Measurements from ENCODE around the gene SH3RF3. TPM values are rescaled to one million over a fixed set of nuclear protein-coding genes. Genes with fewer than 3 reads are reported as not detected.

The SH3RF3 gene
- polyA plus RNA-seq, 1 donor (not counting 4 experiments of a cell fraction or from before 2014, with no cell fraction given) = 0.08 TPM

- no peaks in the 10 kb centered on the region for H3K79me2 ChIP-seq (ENCODE audit: control insufficient read depth, insufficient read depth, low read length)
- no peak for FAIRE-seq
- no peaks in the 10 kb centered on the region for H3K9me1 ChIP-seq (ENCODE audit: control insufficient read depth, extremely low read depth, insufficient read depth, low read length)
- H2AFZ ChIP-seq (ENCODE audit: control insufficient read depth, low read length) = no peak overlapping the region
- TF ChIP-seq CTCF (optimal IDR thresholded peaks at IDR 0.05 in 1 of 3, IDR thresholded peaks at IDR 0.05 in 1 of 3, conservative IDR thresholded peaks at IDR 0.05 in 1 of 3; ENCODE audit: extremely low read depth in 1 of 3, insufficient read depth in 2 of 3, low read length in 3 of 3) (no peak), EZH2 (IDR thresholded peaks at IDR 0.05; ENCODE audit: low read length) (no peak)
- no peak overlapping the region for H3K27ac ChIP-seq (ENCODE audit: control insufficient read depth, insufficient read depth, low read length)
- no peaks in the 10 kb centered on the region for H4K20me1 ChIP-seq (ENCODE audit: control insufficient read depth, extremely low read depth, insufficient read depth, low read length)
- no peak overlapping the region for H3K9ac ChIP-seq (ENCODE audit: control insufficient read depth, extremely low read depth, insufficient read depth, low read length)
- H3K4me3 ChIP-seq (ENCODE audit: control insufficient read depth in 2 of 3, extremely low read depth in 1 of 3, insufficient read depth in 2 of 3, low read depth in 1 of 3, low read length in 3 of 3) = no peak overlapping the region
- no peak for DNase-seq (ENCODE audit: low read depth, low spot score)
- H3K9me3 ChIP-seq (ENCODE audit: control insufficient read depth, low read depth, low read length) = no peaks in the 10 kb centered on the region
- H3K36me3 ChIP-seq (ENCODE audit: control insufficient read depth in 2 of 2, extremely low read depth in 1 of 2, insufficient read depth in 2 of 2, low read length in 2 of 2) = no peaks in the 10 kb centered on the region
- H3K4me1 ChIP-seq (ENCODE audit: control insufficient read depth, extremely low read depth, insufficient read depth, low read length) = no peaks in the 10 kb centered on the region
- peaks cover 13% of the 10 kb centered on the region for H3K27me3 ChIP-seq (ENCODE audit: control insufficient read depth, extremely low read depth, insufficient read depth, low read length)
- no peak overlapping the region for H3K4me2 ChIP-seq (ENCODE audit: control insufficient read depth, extremely low read depth, insufficient read depth, low read depth, low read length)
- dilution Hi-C loops (cut with MboI; ENCODE audit: extremely low pct_ligation_motif_present, low sequenced_read_pairs) = no loop called here
Observed at GRCh38 chr2:109117780-109118179, 11.2 kb upstream of the SH3RF3 start.

- Histone ChIP-seq H3K4me3 (ENCODE audit: control insufficient read depth in 2 of 3, extremely low read depth in 1 of 3, insufficient read depth in 2 of 3, low read depth in 1 of 3, low read length in 3 of 3) (no peak overlapping the region), H3K4me1 (ENCODE audit: control insufficient read depth, extremely low read depth, insufficient read depth, low read length) (no peaks in the 10 kb centered on the region), H2AFZ (ENCODE audit: control insufficient read depth, low read length) (no peak overlapping the region), H3K9me3 (ENCODE audit: control insufficient read depth, low read depth, low read length) (no peaks in the 10 kb centered on the region), H3K27ac (ENCODE audit: control insufficient read depth, insufficient read depth, low read length) (no peak overlapping the region), H4K20me1 (ENCODE audit: control insufficient read depth, extremely low read depth, insufficient read depth, low read length) (no peaks in the 10 kb centered on the region), H3K27me3 (ENCODE audit: control insufficient read depth, extremely low read depth, insufficient read depth, low read length) (peaks cover 17% of the 10 kb centered on the region), H3K36me3 (ENCODE audit: control insufficient read depth in 2 of 2, extremely low read depth in 1 of 2, insufficient read depth in 2 of 2, low read length in 2 of 2) (no peaks in the 10 kb centered on the region), H3K9me1 (ENCODE audit: control insufficient read depth, extremely low read depth, insufficient read depth, low read length) (no peaks in the 10 kb centered on the region), H3K4me2 (ENCODE audit: control insufficient read depth, extremely low read depth, insufficient read depth, low read depth, low read length) (no peak overlapping the region), H3K79me2 (ENCODE audit: control insufficient read depth, insufficient read depth, low read length) (no peaks in the 10 kb centered on the region), H3K9ac (ENCODE audit: control insufficient read depth, extremely low read depth, insufficient read depth, low read length) (no peak overlapping the region)
- TF ChIP-seq CTCF (optimal IDR thresholded peaks at IDR 0.05 in 1 of 3, IDR thresholded peaks at IDR 0.05 in 1 of 3, conservative IDR thresholded peaks at IDR 0.05 in 1 of 3; ENCODE audit: extremely low read depth in 1 of 3, insufficient read depth in 2 of 3, low read length in 3 of 3) (no peak), EZH2 (IDR thresholded peaks at IDR 0.05; ENCODE audit: low read length) (no peak)
- DNase-seq (ENCODE audit: low read depth, low spot score) = no peak
- FAIRE-seq = no peak
- dilution Hi-C loops (cut with MboI; ENCODE audit: extremely low pct_ligation_motif_present, low sequenced_read_pairs) = no loop called here
Observed at GRCh38 chr2:109118321-109118720, 10.7 kb upstream of the SH3RF3 start.

All from keratinocyte (primary cell).